GM23338 (cell line): ENCODE measurements around the gene EPG5. TPM values are rescaled to one million over a fixed set of nuclear protein-coding genes. Genes with fewer than 3 reads are reported as not detected.

Experiments used
- ATAC-seq: fragments of 200-7000 bp; cut with Tn5 transposase; 3 replicates; pipeline ENCODE4 v1.9.1; 2020
- DNase-seq: peaks from one replicate; pipeline ENCODE4 v3.0.0-alpha.2; 2015; ENCODE audit warnings: low spot score
- H2AFZ ChIP-seq: fragments of 200-600 bp; sonication (generic); 2 replicates; pipeline ENCODE4 v1.8.0; 2016; ENCODE audit warnings: antibody characterized with exemption, mild to moderate bottlenecking, moderate library complexity
- H3F3A ChIP-seq: fragments of 200-600 bp; sonication (generic); replicated peaks from 2 replicates; pipeline ENCODE4 v1.8.0; 2017; ENCODE audit warnings: antibody characterized with exemption, mixed run types, low read depth
- H3K27ac ChIP-seq: fragments of 200-600 bp; sonication (generic); 2 replicates; pipeline ENCODE4 v1.6.1; 2016; ENCODE audit warnings: low read depth
- H3K27me3 ChIP-seq: fragments of 200-600 bp; sonication (generic); 2 replicates; pipeline ENCODE4 v1.8.0; 2016; ENCODE audit warnings: mild to moderate bottlenecking, mixed run types, moderate library complexity; ENCODE audit not compliant: insufficient read depth
- H3K36me3 ChIP-seq: fragments of 200-600 bp; sonication (generic); 2 replicates; pipeline ENCODE4 v1.8.0; 2016; ENCODE audit warnings: mild to moderate bottlenecking; ENCODE audit not compliant: insufficient read depth
- H3K4me1 ChIP-seq: fragments of 200-600 bp; sonication (generic); 2 replicates; pipeline ENCODE4 v1.8.0; 2016; ENCODE audit warnings: mild to moderate bottlenecking, moderate library complexity; ENCODE audit not compliant: insufficient read depth
- H3K4me2 ChIP-seq: fragments of 200-600 bp; sonication (generic); 2 replicates; pipeline ENCODE4 v1.7.1; 2017; ENCODE audit warnings: mixed run types
- H3K4me3 ChIP-seq: fragments of 200-600 bp; sonication (generic); 2 replicates; pipeline ENCODE4 v1.6.1; 2016; ENCODE audit warnings: mixed run types
- H3K79me2 ChIP-seq: fragments of 200-600 bp; sonication (generic); replicated peaks from 2 replicates; pipeline ENCODE4 v1.8.0; 2017; ENCODE audit warnings: mild to moderate bottlenecking; ENCODE audit not compliant: insufficient read depth
- H3K9me2 ChIP-seq: fragments of 200-600 bp; sonication (generic); 2 replicates; pipeline ENCODE4 v1.8.0; 2017; ENCODE audit not compliant: insufficient read depth
- H4K20me1 ChIP-seq: fragments of 200-600 bp; sonication (generic); replicated peaks from 2 replicates; pipeline ENCODE4 v1.8.0; 2017; ENCODE audit warnings: mild to moderate bottlenecking; ENCODE audit not compliant: insufficient read depth
- H3K27ac Mint-ChIP-seq: 2 replicates; pipeline ENCODE4 v1.8.0; 2020; ENCODE audit warnings: inconsistent platforms, mild to moderate bottlenecking, moderate library complexity, mixed read lengths
- H3K27me3 Mint-ChIP-seq: 3 replicates; pipeline ENCODE4 v1.8.0; 2022; ENCODE audit warnings: low read depth, mild to moderate bottlenecking, moderate library complexity, mixed read lengths, inconsistent platforms; ENCODE audit not compliant: insufficient read depth, poor library complexity
- H3K36me3 Mint-ChIP-seq: 3 replicates; pipeline ENCODE4 v1.8.0; 2021; ENCODE audit warnings: low read depth, mild to moderate bottlenecking, inconsistent platforms, moderate library complexity, mixed read lengths
- H3K4me1 Mint-ChIP-seq: 3 replicates; pipeline ENCODE4 v1.8.0; 2020; ENCODE audit warnings: mild to moderate bottlenecking, inconsistent platforms, mixed read lengths
- H3K4me3 Mint-ChIP-seq: 3 replicates; pipeline ENCODE4 v1.8.0; 2021; ENCODE audit warnings: moderate library complexity, mild to moderate bottlenecking, inconsistent platforms, mixed read lengths
- H3K9me3 Mint-ChIP-seq: 3 replicates; pipeline ENCODE4 v1.8.0; 2020; ENCODE audit warnings: moderate library complexity, mild to moderate bottlenecking, inconsistent platforms, mixed read lengths
- ETS1 ChIP-seq: IDR thresholded peaks from 2 replicates; pipeline ENCODE4 v1.6.1; 2016; ENCODE audit warnings: antibody characterized with exemption
- EZH2 ChIP-seq: fragments of 200-600 bp; sonication (generic); IDR thresholded peaks from one replicate; pipeline ENCODE4 v1.8.0; 2017; ENCODE audit warnings: antibody characterized with exemption, mild to moderate bottlenecking, low read depth; ENCODE audit not compliant: unreplicated experiment
- JUNB ChIP-seq: IDR thresholded peaks from one replicate; pipeline ENCODE4 v1.6.1; 2016; ENCODE audit warnings: antibody characterized with exemption; ENCODE audit not compliant: unreplicated experiment
- NANOG ChIP-seq: IDR thresholded peaks from 2 replicates; pipeline ENCODE4 v1.6.1; 2016; ENCODE audit warnings: antibody characterized with exemption, borderline replicate concordance
- POLR2AphosphoS5 ChIP-seq: IDR thresholded peaks from 2 replicates; pipeline ENCODE4 v1.6.1; 2016; ENCODE audit warnings: antibody characterized with exemption, low read depth
- REST ChIP-seq: IDR thresholded peaks from one replicate; pipeline ENCODE4 v1.6.1; 2018; ENCODE audit warnings: antibody characterized with exemption; ENCODE audit not compliant: unreplicated experiment
- STAT1 ChIP-seq: IDR thresholded peaks from one replicate; pipeline ENCODE4 v1.6.1; 2016; ENCODE audit warnings: antibody characterized with exemption; ENCODE audit not compliant: unreplicated experiment
- ZNF114 ChIP-seq: fragments of 250-450 bp; sonication (Bioruptor Pico); IDR thresholded peaks from 2 replicates; pipeline ENCODE4 v1.5.0; 2020; ENCODE audit warnings: mild to moderate bottlenecking, moderate library complexity
- polyA plus RNA-seq: library from polyadenylated mRNA; unstranded; fragments of >200 nt; fragmentation: Nextera tagmentation; extraction: Ambion mirVana; gene quantifications from 2 replicates; pipeline ENCODE4 v1.2.1, GENCODE V29; 2016
- small RNA-seq: library from RNA; depleted of rRNA; stranded (forward); fragments of <200 nt; gene quantifications from one replicate; pipeline ENCODE3, GENCODE V24; 2014; ENCODE audit warnings: low replicate concordance
- total RNA-seq: library from RNA; depleted of rRNA; stranded (reverse); fragments of >200 nt; shearing (Covaris generic); gene quantifications from 2 replicates; pipeline ENCODE4 v1.2.3, GENCODE V29; 2014; rRNA removed
- TF ChIP-seq, protein P1 (sequence below), 2 experiments: fragments of 200-600 bp in 1 of 2; sonication (generic) in 1 of 2; conservative IDR thresholded peaks; 2 replicates each; pipeline versions ENCODE4 v1.5.1 to v1.6.1; 2016 to 2017; ENCODE audit warnings: antibody characterized with exemption in 2 of 2, low read depth in 2 of 2, mild to moderate bottlenecking in 2 of 2, moderate library complexity in 1 of 2

EPG5 gene
- total and polyA plus RNA-seq, 2 experiments from 2014 or later: 4.1 to 29.2 TPM

DNA sequence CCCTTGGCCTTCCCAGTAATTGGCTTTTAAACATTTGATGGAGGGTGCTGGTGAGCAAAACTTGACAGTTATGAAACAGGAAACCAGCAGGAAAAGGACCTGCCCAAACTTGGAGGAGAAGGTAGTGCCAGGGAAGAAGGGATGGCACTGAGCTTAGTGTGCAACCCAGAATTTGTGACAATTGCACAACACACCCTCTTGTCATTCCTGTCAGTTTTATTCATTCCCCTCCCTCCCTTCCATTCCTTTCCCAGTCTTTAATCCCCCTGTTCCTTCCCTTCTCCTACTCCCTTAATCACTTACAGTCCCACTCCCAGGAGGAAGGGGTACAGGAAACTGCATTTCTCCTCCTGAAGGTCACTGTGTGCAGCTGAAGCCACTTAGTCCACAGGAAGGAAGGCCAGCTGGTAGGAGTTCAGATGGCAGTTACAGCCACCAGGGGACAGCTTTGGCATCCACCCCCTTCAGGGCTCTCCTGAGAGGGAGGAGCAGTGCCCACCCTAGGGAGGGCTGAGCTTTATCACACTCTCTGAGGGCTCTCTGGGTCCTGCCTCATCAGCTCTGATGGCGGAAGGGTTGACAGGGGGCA lies 165.6 kb downstream of the EPG5 start:
- no peak overlapping the region for H3K27ac ChIP-seq
- TF ChIP-seq, protein P1, sequence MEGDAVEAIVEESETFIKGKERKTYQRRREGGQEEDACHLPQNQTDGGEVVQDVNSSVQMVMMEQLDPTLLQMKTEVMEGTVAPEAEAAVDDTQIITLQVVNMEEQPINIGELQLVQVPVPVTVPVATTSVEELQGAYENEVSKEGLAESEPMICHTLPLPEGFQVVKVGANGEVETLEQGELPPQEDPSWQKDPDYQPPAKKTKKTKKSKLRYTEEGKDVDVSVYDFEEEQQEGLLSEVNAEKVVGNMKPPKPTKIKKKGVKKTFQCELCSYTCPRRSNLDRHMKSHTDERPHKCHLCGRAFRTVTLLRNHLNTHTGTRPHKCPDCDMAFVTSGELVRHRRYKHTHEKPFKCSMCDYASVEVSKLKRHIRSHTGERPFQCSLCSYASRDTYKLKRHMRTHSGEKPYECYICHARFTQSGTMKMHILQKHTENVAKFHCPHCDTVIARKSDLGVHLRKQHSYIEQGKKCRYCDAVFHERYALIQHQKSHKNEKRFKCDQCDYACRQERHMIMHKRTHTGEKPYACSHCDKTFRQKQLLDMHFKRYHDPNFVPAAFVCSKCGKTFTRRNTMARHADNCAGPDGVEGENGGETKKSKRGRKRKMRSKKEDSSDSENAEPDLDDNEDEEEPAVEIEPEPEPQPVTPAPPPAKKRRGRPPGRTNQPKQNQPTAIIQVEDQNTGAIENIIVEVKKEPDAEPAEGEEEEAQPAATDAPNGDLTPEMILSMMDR (conservative IDR thresholded peaks at IDR 0.05; ENCODE audit: low read depth in 2 of 2): no peak
- no peak for TF ChIP-seq JUNB
- no peak for TF ChIP-seq ZNF114
- TF ChIP-seq EZH2: no peak
- TF ChIP-seq ETS1: no peak
- no peak for TF ChIP-seq NANOG
- TF ChIP-seq REST: no peak
- no peak for TF ChIP-seq POLR2AphosphoS5
- TF ChIP-seq STAT1: no peak
- H2AFZ ChIP-seq: no peak overlapping the region
- H3K36me3 Mint-ChIP-seq: peaks cover 64% of the 10 kb centered on the region
- no peaks in the 10 kb centered on the region for H3K27me3 ChIP-seq
- no peaks in the 10 kb centered on the region for H3K4me1 ChIP-seq
- no peak overlapping the region for H3K4me2 ChIP-seq
- no peaks in the 10 kb centered on the region for H3K79me2 ChIP-seq
- no peaks in the 10 kb centered on the region for H3F3A ChIP-seq
- peaks cover 3% of the 10 kb centered on the region; the same call in 1 of the 2 replicates for H3K9me2 ChIP-seq
- H3K36me3 ChIP-seq: no peaks in the 10 kb centered on the region; the same call in 1 of the 2 replicates
- H3K4me3 ChIP-seq: no peak overlapping the region
- ATAC-seq: no peak
- H3K4me3 Mint-ChIP-seq: no peak overlapping the region
- H3K9me3 Mint-ChIP-seq: peaks cover 68% of the 10 kb centered on the region
- no peaks in the 10 kb centered on the region for H4K20me1 ChIP-seq
- DNase-seq: no peak
- no peak overlapping the region for H3K27ac Mint-ChIP-seq
- peaks cover 3% of the 10 kb centered on the region for H3K4me1 Mint-ChIP-seq
- H3K27me3 Mint-ChIP-seq: peaks cover 8% of the 10 kb centered on the region

Small RNA genes lying within 50 kb of the gene (small RNA-seq; reads per million reads assigned to genes)
- gene RN7SKP26: not detected

Other genes starting within 250 kb of the EPG5 start
- 0.21 TPM in 1 of 2 replicates, not detected in the other for gene SLC14A1, start 243.1 kb downstream of the EPG5 start, total RNA-seq
- gene SLC14A1, start 243.1 kb downstream of the EPG5 start, polyA plus RNA-seq: 0.53 TPM in 1 of 2 replicates, not detected in the other
- 0.31 TPM in 1 of 2 replicates, not detected in the other for gene SIGLEC15, start 141.7 kb downstream of the EPG5 start, total RNA-seq
- 0.29 and 0.35 TPM in 2 replicates for gene SIGLEC15, start 141.7 kb downstream of the EPG5 start, polyA plus RNA-seq
- 1.3 and 2.6 TPM in 2 replicates for gene PSTPIP2, start 104.9 kb upstream of the EPG5 start, total RNA-seq
- 1.1 and 1.4 TPM in 2 replicates for gene PSTPIP2, start 104.9 kb upstream of the EPG5 start, polyA plus RNA-seq
- 718 and 822 TPM in 2 replicates for gene ATP5F1A, start 131.0 kb upstream of the EPG5 start, total RNA-seq
- 317 and 353 TPM in 2 replicates for gene ATP5F1A, start 131.0 kb upstream of the EPG5 start, polyA plus RNA-seq
- gene HAUS1, start 137.1 kb upstream of the EPG5 start, total RNA-seq: 83.0 and 163 TPM in 2 replicates
- gene HAUS1, start 137.1 kb upstream of the EPG5 start, polyA plus RNA-seq: 200 and 216 TPM in 2 replicates